D721Med (cell line): Measurements from ENCODE around the gene CES4A.
A peak's percentile ranks its signal among the peaks of the same experiment; 100 is the strongest.

Experiments
- DNase-seq: peaks from one replicate; pipeline ENCODE4 v3.0.0; 2011; ENCODE audit warnings: low spot score; ENCODE audit not compliant: insufficient read length
- FAIRE-seq: peaks from 2 replicates; lab custom pipeline; 2011; peaks lifted over from hg19 to GRCh38; lab: Jason Lieb, UNC
- TF ChIP-seq, protein P1 (sequence below): IDR thresholded peaks from 2 replicates; pipeline ENCODE4 v1.5.1; 2012; ENCODE audit warnings: mild to moderate bottlenecking, control low read depth; ENCODE audit not compliant: insufficient read depth; ENCODE audit errors: missing control alignments

CES4A gene

DNA sequence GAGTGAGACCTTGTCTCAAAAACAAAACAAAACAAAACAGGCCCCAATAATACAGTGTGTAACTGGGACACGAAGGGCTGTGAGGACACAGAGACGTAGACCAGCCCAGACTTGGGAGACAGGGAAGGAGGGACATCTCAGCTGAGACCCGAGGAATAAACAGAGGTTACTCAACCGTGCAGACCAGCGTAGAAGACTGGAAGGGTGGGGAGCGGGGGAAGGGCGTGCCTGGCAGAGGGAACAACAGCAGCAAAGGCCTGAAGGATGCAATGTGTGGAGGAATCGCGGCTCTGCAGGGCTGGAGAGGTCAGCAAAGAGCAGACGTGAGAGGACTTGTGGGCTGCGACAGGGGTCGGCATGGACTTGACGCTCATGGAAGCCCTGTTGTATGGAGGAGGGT lies 11.6 kb upstream of the CES4A start:
- no peak for DNase-seq
- TF ChIP-seq, protein P1, sequence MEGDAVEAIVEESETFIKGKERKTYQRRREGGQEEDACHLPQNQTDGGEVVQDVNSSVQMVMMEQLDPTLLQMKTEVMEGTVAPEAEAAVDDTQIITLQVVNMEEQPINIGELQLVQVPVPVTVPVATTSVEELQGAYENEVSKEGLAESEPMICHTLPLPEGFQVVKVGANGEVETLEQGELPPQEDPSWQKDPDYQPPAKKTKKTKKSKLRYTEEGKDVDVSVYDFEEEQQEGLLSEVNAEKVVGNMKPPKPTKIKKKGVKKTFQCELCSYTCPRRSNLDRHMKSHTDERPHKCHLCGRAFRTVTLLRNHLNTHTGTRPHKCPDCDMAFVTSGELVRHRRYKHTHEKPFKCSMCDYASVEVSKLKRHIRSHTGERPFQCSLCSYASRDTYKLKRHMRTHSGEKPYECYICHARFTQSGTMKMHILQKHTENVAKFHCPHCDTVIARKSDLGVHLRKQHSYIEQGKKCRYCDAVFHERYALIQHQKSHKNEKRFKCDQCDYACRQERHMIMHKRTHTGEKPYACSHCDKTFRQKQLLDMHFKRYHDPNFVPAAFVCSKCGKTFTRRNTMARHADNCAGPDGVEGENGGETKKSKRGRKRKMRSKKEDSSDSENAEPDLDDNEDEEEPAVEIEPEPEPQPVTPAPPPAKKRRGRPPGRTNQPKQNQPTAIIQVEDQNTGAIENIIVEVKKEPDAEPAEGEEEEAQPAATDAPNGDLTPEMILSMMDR: no peak
- no peak for FAIRE-seq

DNA sequence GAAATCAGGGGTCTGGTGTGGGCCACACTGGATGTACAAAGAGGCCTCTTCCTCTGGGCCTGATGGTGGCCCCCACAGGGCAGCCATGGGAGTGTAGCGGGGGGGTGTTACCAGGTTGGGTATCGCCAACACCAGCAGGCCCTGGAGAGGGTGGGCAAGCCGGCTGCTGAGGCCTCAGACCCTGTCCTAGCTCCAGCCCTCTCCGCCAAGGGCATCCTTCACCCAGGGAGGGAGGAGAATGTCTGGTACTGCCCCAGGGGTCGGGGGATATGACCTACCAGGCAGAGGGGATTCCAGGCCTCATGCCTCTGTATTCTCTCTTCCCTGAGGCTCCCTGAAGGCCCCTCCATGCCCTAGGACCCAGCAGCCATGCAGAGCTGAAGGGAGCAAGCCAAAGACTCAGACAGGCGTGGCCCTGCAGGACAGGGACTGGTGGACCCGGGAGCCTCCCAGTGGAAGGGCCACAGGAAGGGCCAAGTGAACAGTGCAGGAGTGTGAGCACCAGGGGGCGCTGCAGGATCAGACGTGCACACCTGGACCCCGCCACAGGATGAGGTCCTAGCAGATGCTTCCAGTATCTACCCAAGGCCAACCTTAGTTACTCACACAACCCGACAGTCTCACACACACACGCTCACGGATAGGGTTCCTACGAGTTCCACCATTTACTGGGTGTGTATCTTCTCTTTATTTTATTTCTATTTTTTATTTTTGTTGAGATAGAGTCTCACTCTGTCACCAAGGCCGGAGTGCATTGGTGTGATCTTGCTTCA lies 10.9 kb upstream of the CES4A start:
- TF ChIP-seq, protein P1: peak; percentile 93
- peak; percentile 61 for DNase-seq
- no peak for FAIRE-seq

DNA sequence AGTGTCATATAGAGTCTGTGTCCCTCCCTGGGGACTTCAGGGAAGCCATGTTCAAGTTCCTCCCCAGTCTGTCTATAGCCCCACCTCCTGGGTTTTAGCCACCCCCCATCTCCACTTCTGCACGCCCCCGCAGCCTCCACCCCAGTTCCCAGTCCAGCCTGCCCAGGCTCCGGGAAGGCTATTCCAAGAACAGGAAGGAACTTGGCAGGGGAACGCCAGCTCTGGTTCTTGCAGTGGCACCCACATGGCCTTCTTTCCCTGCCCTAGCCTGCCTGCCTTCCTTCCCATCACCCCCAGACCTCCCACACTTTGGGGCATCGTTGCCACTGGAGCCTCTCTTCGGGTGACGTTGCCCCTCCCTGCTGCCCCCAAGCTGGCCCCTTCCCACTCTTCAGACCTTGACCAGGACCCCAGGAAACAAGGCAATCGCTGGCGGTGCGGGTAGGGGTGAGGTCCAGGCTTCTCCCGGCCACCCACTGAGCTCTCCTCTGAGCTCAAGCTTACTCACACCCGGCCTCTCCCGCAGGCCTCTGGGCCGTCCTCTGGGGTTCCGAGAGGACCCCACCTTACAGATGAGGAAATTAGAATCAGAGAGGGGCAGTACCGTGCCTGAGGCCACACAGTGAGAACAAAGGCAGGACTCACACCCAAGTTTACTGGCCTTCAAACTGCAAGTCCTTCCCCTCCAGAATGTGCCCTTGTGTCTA lies 9.2 kb upstream of the CES4A start:
- TF ChIP-seq, protein P1: no peak
- FAIRE-seq (no peak), DNase-seq (no peak)

DNA sequence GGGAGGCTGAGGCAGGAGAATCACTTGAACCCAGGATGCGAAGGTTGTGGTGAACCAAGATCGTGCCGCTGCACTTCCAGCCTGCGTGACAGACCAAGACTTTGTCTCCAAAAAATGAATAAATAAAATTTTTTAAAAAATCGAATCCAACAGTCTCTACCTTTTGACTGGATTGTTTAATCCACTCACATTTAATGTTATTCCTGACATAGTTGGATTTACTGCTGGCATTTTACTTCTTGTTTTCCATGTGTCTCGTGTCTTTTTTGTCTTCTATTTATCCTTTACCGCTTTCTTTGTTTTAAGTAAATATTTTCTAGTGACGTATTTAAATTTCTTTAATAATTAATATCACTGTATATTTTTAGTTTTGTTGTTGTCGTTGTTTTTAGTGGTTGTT lies 5.4 kb upstream of the CES4A start:
- FAIRE-seq: no peak
- TF ChIP-seq, protein P1: no peak
- DNase-seq: no peak

DNA sequence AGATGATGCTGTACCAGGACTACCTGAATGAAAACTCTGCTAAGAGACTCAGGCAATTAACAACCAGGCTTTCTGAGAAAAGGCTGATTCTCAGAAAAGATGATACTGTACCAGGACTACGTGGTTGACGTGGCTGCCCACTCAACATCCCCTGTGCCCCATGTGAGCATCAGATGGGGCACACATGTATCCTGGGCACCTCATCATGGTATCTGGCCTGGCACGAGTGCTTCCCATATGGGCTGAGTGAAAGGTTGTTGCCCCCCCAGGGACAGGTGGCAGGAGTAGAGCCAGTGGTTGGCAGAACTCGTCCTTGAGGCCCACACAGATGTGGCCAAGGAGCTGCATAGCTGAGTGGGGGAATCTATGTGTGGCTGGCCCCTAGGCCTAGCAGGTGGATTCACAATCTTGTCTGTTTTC lies 3.5 kb upstream of the CES4A start:
- DNase-seq (no peak), FAIRE-seq (no peak)
- TF ChIP-seq, protein P1: no peak

DNA sequence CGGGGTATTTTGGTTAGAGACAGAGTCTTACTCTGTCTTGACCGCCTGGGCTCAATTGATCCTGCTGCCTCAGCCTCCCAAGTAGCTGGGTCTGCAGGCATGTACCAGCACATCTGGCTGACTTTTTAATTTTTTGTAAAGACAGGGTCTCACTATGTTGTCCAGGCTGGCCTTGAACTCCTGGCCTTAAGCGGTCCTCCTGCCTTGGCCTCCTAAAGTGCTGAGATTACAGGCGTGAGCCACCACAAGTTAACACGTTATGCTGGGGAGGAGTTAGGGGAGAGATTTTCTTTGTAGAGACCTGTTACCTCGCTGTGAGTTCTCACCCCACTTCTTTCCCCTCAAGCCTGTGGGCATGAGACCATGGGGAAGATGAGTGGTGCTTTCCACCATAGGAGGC lies 1.8 kb upstream of the CES4A start:
- TF ChIP-seq, protein P1: no peak
- FAIRE-seq: no peak
- DNase-seq: no peak
